ENCODE results near the gene PNMT. TPM values are rescaled to one million over a fixed set of nuclear protein-coding genes. Genes with fewer than 3 reads are reported as not detected.

The PNMT gene
- total RNA-seq, 1 donor from 2014 or later, result not detected

DNA sequence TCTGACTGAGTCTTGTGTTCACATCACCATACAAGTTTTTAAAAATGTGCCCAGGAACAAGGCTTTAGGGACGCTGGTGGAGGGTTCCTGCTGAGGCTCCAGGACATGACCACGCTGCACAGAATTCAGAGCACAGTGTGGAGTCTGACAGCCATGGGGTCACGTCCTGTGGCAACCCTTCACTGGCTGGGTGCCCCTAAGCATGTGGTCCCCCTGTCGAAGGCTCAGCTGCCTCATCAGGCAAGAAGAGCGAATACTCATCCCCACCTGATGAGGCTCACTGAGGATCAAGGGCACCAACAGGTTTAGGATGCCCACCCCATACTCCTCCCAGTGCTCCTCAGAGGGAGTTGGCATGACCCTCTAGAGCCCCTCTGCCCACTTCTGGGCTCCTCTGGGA lies 5.9 kb downstream of the PNMT start:
- Mint-ChIP-seq H3K9me3 (ENCODE audit: unreplicated experiment) (no peaks in the 10 kb centered on the region), H3K27me3 (ENCODE audit: unreplicated experiment) (peaks cover 5% of the 10 kb centered on the region), H3K27ac (ENCODE audit: unreplicated experiment) (no peak overlapping the region), H3K36me3 (ENCODE audit: unreplicated experiment) (no peaks in the 10 kb centered on the region), H3K4me3 (ENCODE audit: unreplicated experiment) (no peak overlapping the region), H3K4me1 (ENCODE audit: low read depth, unreplicated experiment) (no peaks in the 10 kb centered on the region)
- DNase-seq, result no peak
- TF ChIP-seq, protein P1, sequence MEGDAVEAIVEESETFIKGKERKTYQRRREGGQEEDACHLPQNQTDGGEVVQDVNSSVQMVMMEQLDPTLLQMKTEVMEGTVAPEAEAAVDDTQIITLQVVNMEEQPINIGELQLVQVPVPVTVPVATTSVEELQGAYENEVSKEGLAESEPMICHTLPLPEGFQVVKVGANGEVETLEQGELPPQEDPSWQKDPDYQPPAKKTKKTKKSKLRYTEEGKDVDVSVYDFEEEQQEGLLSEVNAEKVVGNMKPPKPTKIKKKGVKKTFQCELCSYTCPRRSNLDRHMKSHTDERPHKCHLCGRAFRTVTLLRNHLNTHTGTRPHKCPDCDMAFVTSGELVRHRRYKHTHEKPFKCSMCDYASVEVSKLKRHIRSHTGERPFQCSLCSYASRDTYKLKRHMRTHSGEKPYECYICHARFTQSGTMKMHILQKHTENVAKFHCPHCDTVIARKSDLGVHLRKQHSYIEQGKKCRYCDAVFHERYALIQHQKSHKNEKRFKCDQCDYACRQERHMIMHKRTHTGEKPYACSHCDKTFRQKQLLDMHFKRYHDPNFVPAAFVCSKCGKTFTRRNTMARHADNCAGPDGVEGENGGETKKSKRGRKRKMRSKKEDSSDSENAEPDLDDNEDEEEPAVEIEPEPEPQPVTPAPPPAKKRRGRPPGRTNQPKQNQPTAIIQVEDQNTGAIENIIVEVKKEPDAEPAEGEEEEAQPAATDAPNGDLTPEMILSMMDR (IDR thresholded peaks at IDR 0.05; ENCODE audit: partially characterized antibody, unreplicated experiment), result no peak

DNA sequence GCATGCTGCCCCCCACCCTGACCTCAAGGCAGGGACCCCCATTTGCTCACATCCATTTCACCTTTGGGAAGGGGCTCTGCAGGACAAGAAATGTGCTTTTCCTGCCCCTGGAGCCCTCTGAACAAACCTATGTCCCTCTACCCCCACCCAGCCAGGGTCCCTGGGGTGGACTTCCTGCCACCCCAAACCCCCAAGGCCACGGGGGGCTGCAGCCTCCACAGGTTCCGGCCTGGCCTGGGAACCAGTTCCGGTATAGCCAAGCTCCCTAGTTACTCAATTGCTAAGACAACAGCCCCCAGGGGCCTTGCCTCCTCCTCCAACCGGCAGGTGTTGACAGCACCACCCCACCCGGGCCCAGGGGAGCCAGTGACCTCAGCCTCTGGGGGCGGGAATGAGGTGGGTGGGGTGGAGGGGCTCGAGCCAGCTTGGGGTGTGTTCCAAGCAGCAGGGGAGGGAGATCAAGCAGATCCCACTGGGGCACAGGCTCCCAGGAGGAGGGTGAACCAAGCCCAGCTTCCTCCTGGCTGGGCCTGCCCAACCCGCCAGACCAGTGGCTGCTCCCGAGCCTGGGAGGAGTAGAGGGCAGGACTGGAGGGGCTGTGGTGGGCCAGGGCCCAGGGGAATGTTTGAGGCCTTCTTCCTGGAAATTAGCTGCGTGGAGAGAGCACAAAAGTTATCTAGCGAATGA lies 6.6 kb downstream of the PNMT start:
- Mint-ChIP-seq H3K4me3 (ENCODE audit: unreplicated experiment) (no peak overlapping the region), H3K27me3 (ENCODE audit: unreplicated experiment) (peaks cover 3% of the 10 kb centered on the region), H3K9me3 (ENCODE audit: unreplicated experiment) (no peaks in the 10 kb centered on the region), H3K36me3 (ENCODE audit: unreplicated experiment) (no peaks in the 10 kb centered on the region), H3K4me1 (ENCODE audit: low read depth, unreplicated experiment) (no peaks in the 10 kb centered on the region), H3K27ac (ENCODE audit: unreplicated experiment) (no peak overlapping the region)
- DNase-seq, result no peak
- TF ChIP-seq, protein P1 (IDR thresholded peaks at IDR 0.05; ENCODE audit: partially characterized antibody, unreplicated experiment), result no peak

- Mint-ChIP-seq H3K9me3 (ENCODE audit: unreplicated experiment) (no peaks in the 10 kb centered on the region), H3K4me1 (ENCODE audit: low read depth, unreplicated experiment) (no peaks in the 10 kb centered on the region), H3K27ac (ENCODE audit: unreplicated experiment) (no peak overlapping the region), H3K36me3 (ENCODE audit: unreplicated experiment) (no peaks in the 10 kb centered on the region), H3K4me3 (ENCODE audit: unreplicated experiment) (no peak overlapping the region), H3K27me3 (ENCODE audit: unreplicated experiment) (peaks cover 3% of the 10 kb centered on the region)
- TF ChIP-seq, protein P1 (IDR thresholded peaks at IDR 0.05; ENCODE audit: partially characterized antibody, unreplicated experiment), result no peak
- no peak for DNase-seq
These were observed 7.3 kb downstream of the PNMT start for GRCh38 chr17:39675390-39676082.

- Mint-ChIP-seq H3K27ac (ENCODE audit: unreplicated experiment) (no peak overlapping the region), H3K9me3 (ENCODE audit: unreplicated experiment) (no peaks in the 10 kb centered on the region), H3K4me3 (ENCODE audit: unreplicated experiment) (no peak overlapping the region), H3K36me3 (ENCODE audit: unreplicated experiment) (no peaks in the 10 kb centered on the region), H3K4me1 (ENCODE audit: low read depth, unreplicated experiment) (no peaks in the 10 kb centered on the region), H3K27me3 (ENCODE audit: unreplicated experiment) (peaks cover 1% of the 10 kb centered on the region)
- TF ChIP-seq, protein P1 (IDR thresholded peaks at IDR 0.05; ENCODE audit: partially characterized antibody, unreplicated experiment), result no peak
- DNase-seq, result no peak
These were observed 8.1 kb downstream of the PNMT start for GRCh38 chr17:39676198-39676819.

GRCh38 chr17:39677072-39677471 lies 8.8 kb downstream of the PNMT start:
- TF ChIP-seq, protein P1 (IDR thresholded peaks at IDR 0.05; ENCODE audit: partially characterized antibody, unreplicated experiment), result no peak

More at GRCh38 chr17:39677072-39677471, 8.8 kb downstream of the PNMT start:
- H3K36me3 Mint-ChIP-seq (ENCODE audit: unreplicated experiment), result no peaks in the 10 kb centered on the region
- no peak overlapping the region for H3K4me3 Mint-ChIP-seq (ENCODE audit: unreplicated experiment)
- no peaks in the 10 kb centered on the region for H3K9me3 Mint-ChIP-seq (ENCODE audit: unreplicated experiment)
- no peak overlapping the region for H3K27ac Mint-ChIP-seq (ENCODE audit: unreplicated experiment)
- H3K27me3 Mint-ChIP-seq (ENCODE audit: unreplicated experiment), result peaks cover 1% of the 10 kb centered on the region
- DNase-seq, result no peak
- no peaks in the 10 kb centered on the region for H3K4me1 Mint-ChIP-seq (ENCODE audit: low read depth, unreplicated experiment)

Data from glutamatergic neuron (in vitro differentiated cells).